CD4-positive, alpha-beta T cell treated with Interferon alpha-2 for 1 hour (primary cell): Measurements from ENCODE around the gene CASP12.

Experiments
- DNase-seq, 2 donors: peaks; one replicate each; pipeline ENCODE4 v3.0.0-alpha.2; 2020 to 2022

Gene CASP12

GRCh38 chr11:104891135-104891534 is 7.1 kb downstream of the CASP12 start:
- DNase-seq = no peak

DNA sequence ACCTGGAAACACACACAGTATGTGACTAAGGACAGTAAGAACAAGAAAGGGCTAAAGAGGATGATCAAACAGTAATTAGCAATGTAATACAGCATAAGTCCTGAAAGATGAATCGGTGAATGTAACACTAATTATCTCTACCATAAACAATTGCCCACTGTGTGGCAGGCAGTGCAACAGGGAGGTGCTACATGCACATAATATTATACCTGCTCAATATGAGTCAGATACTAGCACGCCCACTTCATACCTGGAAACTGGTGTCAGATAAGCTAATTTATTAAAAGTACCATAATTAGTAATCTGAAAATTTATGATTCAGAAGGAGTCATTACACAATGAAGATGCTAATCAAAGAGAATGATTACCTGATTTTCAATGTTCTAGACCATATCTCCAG is 14.9 kb downstream of the CASP12 start:
- no peak for DNase-seq

- no peak for DNase-seq
Observed at GRCh38 chr11:104881117-104881794, 17.0 kb downstream of the CASP12 start.

GRCh38 chr11:104879514-104880190 is 18.6 kb downstream of the CASP12 start:
- no peak for DNase-seq

DNA sequence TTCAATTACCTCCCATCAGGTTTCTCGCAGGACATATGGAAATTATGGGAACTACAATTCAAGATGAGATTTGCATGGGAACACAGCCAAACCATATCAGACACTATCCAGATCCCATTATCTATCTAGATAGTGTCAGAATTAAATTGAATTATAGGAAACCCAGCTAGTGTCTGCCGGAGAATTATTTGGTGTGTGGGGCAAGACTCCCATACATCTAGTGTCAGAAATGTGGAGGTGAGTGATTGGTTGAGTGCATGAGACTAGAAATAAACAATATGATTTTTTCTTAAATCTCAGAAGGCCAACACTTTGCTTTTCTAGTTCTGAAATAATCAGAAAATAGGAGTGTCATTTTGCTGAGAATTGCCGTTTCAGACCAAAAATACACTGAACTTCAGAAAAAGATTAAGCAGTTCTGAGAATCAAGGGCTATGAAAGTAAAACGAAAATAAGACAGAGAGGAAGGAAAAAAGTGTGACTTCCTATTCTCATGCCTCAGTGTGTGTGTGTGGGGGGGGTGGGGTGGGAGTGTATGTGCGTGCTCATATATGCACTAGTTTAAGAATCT is 21.3 kb downstream of the CASP12 start:
- DNase-seq = peak; percentile 21 to 82

GRCh38 chr11:104876324-104876723 is 21.9 kb downstream of the CASP12 start:
- DNase-seq = peak in 1 of 2 donors; percentile 54

DNA sequence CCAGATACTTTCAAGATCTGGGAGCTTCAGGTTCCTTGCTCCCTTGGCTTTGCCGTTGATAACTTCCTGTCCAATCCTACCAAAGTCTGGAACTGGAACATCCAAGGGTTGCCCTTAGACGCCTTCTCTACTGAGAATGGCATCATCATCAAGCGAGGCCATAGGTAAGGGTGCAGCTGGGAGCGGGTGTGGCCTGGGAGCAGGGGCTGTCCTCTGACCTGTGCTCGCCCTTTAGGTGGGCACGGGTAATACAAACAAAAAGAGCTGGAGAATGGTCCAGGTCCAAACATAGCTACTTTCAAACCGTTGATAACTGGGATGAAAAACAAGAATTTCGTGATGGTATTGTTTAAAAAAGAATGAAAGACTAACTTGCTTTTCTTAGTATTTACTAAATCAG is 25.0 kb downstream of the CASP12 start:
- no peak for DNase-seq

- no peak for DNase-seq
Observed at GRCh38 chr11:104872393-104872792, 25.9 kb downstream of the CASP12 start.

DNA sequence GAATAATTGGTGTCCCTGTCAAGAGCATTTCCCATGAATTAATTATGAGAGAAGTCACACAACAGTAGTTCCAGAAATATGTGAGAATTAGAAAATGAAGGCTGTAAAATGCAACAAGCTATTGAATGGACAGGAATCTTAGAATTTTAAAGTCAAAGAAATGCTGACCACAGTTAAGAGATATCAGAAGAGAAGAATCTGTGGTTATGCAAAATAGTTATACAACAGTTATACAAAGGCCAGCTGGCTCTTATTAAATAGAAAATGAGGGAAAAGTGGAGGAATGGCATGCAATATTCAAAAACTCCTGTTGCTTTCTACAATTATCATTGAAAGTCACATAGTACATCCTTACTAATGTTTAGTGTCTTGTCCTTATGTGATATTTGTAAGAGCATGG is 27.4 kb downstream of the CASP12 start:
- DNase-seq = no peak

DNA sequence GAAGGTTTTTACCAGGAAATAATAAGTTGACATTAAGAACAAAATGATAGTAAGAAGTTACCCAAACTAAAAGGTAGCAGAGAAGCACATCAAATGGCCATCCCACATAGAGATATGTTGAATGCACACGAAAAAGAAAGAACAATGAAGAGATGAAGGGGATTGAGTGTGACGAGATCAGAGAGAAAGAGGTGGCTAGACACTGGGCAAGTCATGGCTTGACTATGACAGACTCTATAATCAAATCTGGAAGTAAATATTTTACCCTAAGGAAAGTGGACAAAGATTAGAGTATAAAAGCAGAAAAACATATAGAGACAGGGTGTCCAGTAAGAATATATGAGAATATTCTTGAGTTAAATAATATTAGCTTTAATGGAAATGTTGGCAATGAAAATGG is 31.4 kb downstream of the CASP12 start:
- DNase-seq = no peak

GRCh38 chr11:104858882-104859775 is 39.1 kb downstream of the CASP12 start:
- peak in 1 of 2 donors; percentile 21 for DNase-seq

GRCh38 chr11:104856607-104857006 is 41.7 kb downstream of the CASP12 start:
- no peak for DNase-seq

DNA sequence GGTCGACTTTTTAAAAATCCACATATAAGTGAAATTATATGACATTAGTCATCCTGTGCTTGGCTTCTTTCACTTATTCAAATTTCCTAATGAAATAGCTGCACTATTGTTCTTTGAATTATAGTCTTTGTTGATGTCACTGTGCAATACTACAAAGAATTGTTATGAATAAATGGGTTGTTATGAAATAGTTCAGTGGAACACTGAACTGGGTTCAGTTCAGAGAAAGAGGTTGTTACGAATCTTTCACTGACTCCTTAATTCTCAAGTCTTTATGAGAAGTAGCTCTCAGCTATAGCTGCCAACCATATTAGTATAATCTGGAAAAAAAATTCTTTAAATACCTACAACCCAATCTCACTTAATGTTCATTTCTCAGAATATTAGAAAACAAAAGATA is 42.3 kb downstream of the CASP12 start:
- DNase-seq = no peak

GRCh38 chr11:104853276-104853675 is 45.0 kb downstream of the CASP12 start:
- DNase-seq = no peak

DNA sequence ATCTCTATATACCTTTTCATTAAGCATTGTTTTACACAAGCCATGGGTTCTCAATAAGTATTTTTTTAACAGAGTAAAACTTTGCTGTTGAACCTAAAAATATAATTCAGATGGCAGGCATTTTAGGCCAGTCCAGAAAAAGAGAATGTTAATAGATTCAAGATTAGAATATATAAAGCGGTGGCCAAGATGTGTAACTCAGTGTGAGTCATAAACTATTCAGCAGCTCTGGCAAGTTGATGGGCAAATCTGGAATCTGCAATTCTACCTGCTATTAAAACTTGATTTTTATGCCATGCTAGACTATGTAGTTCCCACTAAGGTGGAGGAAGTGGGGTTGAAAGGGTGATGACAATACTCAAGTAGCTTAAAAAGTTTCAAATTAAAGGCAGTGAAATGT is 45.4 kb downstream of the CASP12 start:
- no peak for DNase-seq

- DNase-seq = no peak
Observed at GRCh38 chr11:104846216-104846615, 52.0 kb downstream of the CASP12 start.

GRCh38 chr11:104844451-104844850 is 53.8 kb downstream of the CASP12 start:
- no peak for DNase-seq

DNA sequence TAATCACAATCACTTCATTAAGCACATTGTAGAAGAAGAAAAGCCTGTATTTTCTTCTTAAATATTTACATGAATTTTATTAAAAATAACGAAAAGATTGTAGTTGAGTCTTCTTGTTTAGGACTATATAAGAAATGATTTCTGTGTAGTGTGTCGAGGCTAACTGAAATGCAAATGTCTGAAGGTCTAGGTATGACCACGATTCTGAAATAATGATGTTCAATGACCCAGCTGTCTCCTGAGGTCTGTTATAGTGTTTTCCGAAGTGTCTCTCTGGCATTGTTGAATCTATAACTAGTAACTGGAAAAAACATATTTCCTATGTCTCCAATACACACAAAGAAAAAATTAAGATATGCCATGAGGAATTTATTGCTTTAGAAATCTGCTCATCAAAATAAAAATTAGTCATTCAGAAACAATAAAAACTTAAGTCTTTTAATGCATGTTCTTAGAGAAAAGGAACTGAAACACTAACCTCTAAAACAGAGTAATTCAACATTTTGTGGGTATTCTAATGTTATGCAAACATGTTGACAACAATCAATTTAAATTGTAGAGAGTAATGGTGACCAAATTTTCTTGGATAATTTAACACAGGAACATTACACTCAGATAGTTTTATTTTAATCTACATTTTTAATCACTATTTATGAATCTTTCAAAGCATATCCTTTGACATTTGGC is 55.0 kb downstream of the CASP12 start:
- DNase-seq = no peak

- DNase-seq = no peak
Observed at GRCh38 chr11:104841973-104842525, 56.2 kb downstream of the CASP12 start.

DNA sequence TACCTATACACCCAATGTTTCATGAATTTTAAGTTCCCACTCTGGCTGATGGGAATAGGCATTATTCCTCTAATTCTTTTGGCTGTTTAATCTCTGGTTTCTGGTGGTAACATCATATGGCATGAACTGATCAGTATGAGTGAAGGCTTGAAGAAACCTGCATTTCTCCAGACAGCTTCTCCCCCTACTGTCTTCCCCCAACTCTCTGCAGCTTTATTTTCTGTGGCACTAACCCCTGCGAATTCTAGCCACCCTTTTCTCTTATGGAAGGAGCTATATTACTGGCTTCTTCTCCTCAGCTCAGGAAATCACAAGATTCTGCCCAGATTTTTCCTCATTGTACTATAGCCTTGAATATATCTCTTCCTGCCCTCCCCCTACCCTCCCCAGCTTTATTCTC is 57.1 kb downstream of the CASP12 start:
- no peak for DNase-seq

- DNase-seq = no peak
Observed at GRCh38 chr11:104837969-104838639, 60.2 kb downstream of the CASP12 start.

GRCh38 chr11:104836691-104837090 is 61.6 kb downstream of the CASP12 start:
- DNase-seq = no peak
